K562 (cell line): ENCODE measurements around the gene SCARF2.

ENCODE experiments used
- GABPA ChIP-seq: fragments of 200-800 bp; sonication (Bioruptor generic); conservative IDR thresholded peaks from 2 replicates; pipeline ENCODE4 v1.6.1; 2016; ENCODE audit warnings: low read depth, missing genetic modification characterization, missing compliant biosample characterization
- HNRNPL ChIP-seq: fragments of 200-400 bp; formaldehyde crosslinking; IDR thresholded peaks from 2 replicates; pipeline ENCODE4 v1.6.1; 2017; ENCODE audit warnings: low read depth, mild to moderate bottlenecking, low read length
- KLF13 ChIP-seq: fragments of 450-650 bp; IDR thresholded peaks from 2 replicates; pipeline ENCODE4 v1.6.1; 2016; ENCODE audit warnings: missing genetic modification characterization, low read depth, mild to moderate bottlenecking, missing compliant biosample characterization, moderate library complexity, borderline replicate concordance
- TAF15 ChIP-seq: fragments of 200-400 bp; formaldehyde crosslinking; IDR thresholded peaks from 2 replicates; pipeline ENCODE4 v1.6.1; 2017; ENCODE audit warnings: mild to moderate bottlenecking, low read depth, low read length, moderate library complexity
- ZNF766 ChIP-seq: fragments of 200-800 bp; sonication (Bioruptor generic); conservative IDR thresholded peaks from 2 replicates; pipeline ENCODE4 v1.6.1; 2016; ENCODE audit warnings: missing genetic modification characterization, missing compliant biosample characterization

GRCh38 chr22:20423906-20424551 lies 13.6 kb downstream of the SCARF2 start:
- TF ChIP-seq KLF13 (tag) (no peak), ZNF766 (no peak), GABPA (no peak), TAF15 (no peak), HNRNPL (no peak)
